ENCODE results near the gene FUS.

The FUS gene

GRCh38 chr16:31133046-31133501, 46.9 kb upstream of the FUS start:
- no peaks in the 10 kb centered on the region for H3K27me3 ChIP-seq (ENCODE audit: insufficient read depth, poor library complexity, severe bottlenecking)
- TF ChIP-seq SPI1 (IDR thresholded peaks at IDR 0.05; ENCODE audit: borderline replicate concordance, low read depth), result no peak
- TF ChIP-seq POLR2AphosphoS5 (IDR thresholded peaks at IDR 0.05; ENCODE audit: low read depth), result no peak
- TF ChIP-seq CTCF (IDR thresholded peaks at IDR 0.05; ENCODE audit: insufficient read depth, low read length), result no peak
- no peak for DNase-seq (ENCODE audit: low read depth in 1 of 2, low spot score in 1 of 2)
- H3K27ac ChIP-seq (replicated peaks), result no peak overlapping the region
- H3K4me3 ChIP-seq (replicated peaks; ENCODE audit: insufficient read depth, low read length), result no peak overlapping the region

- peak overlapping the region; percentile 34 for H3K27ac ChIP-seq (replicated peaks)
- no peak for TF ChIP-seq CTCF (IDR thresholded peaks at IDR 0.05; ENCODE audit: insufficient read depth, low read length)
- no peak for TF ChIP-seq POLR2AphosphoS5 (IDR thresholded peaks at IDR 0.05; ENCODE audit: low read depth)
- TF ChIP-seq SPI1 (IDR thresholded peaks at IDR 0.05; ENCODE audit: borderline replicate concordance, low read depth), result no peak
- no peak for TF ChIP-seq REST (IDR thresholded peaks at IDR 0.05; ENCODE audit: insufficient replicate concordance, low read depth)
- no peak for TF ChIP-seq GABPA (IDR thresholded peaks at IDR 0.05; ENCODE audit: low read depth)
- no peak overlapping the region for H3K4me3 ChIP-seq (replicated peaks; ENCODE audit: insufficient read depth, low read length)
- no peaks in the 10 kb centered on the region for H3K27me3 ChIP-seq (ENCODE audit: insufficient read depth, poor library complexity, severe bottlenecking)
- peak; percentile 32 to 61 for DNase-seq (ENCODE audit: low read depth in 1 of 2, low spot score in 1 of 2)
Observed at GRCh38 chr16:31134091-31134571, 45.8 kb upstream of the FUS start.

- Histone ChIP-seq H3K27me3 (ENCODE audit: insufficient read depth, poor library complexity, severe bottlenecking) (no peaks in the 10 kb centered on the region), H3K27ac (replicated peaks) (peak overlapping the region; percentile 34), H3K4me3 (replicated peaks; ENCODE audit: insufficient read depth, low read length) (no peak overlapping the region)
- peak; percentile 43 to 84 for DNase-seq (ENCODE audit: low read depth in 1 of 2, low spot score in 1 of 2)
- TF ChIP-seq REST (IDR thresholded peaks at IDR 0.05; ENCODE audit: insufficient replicate concordance, low read depth) (no peak), POLR2AphosphoS5 (IDR thresholded peaks at IDR 0.05; ENCODE audit: low read depth) (peak; percentile 75)
Observed at GRCh38 chr16:31134625-31135534, 45.1 kb upstream of the FUS start.

- H3K27me3 ChIP-seq (ENCODE audit: insufficient read depth, poor library complexity, severe bottlenecking), result no peaks in the 10 kb centered on the region
- peak within 1 kb of the TSS; percentile 34 for H3K27ac ChIP-seq (replicated peaks)
- no peak within 1 kb of the TSS for H3K4me3 ChIP-seq (replicated peaks; ENCODE audit: insufficient read depth, low read length)
- no peak for TF ChIP-seq SPI1 (IDR thresholded peaks at IDR 0.05; ENCODE audit: borderline replicate concordance, low read depth)
- TF ChIP-seq REST (IDR thresholded peaks at IDR 0.05; ENCODE audit: insufficient replicate concordance, low read depth), result no peak
- TF ChIP-seq POLR2AphosphoS5 (IDR thresholded peaks at IDR 0.05; ENCODE audit: low read depth), result no peak
- TF ChIP-seq CTCF (IDR thresholded peaks at IDR 0.05; ENCODE audit: insufficient read depth, low read length), result no peak
- TF ChIP-seq GABPA (IDR thresholded peaks at IDR 0.05; ENCODE audit: low read depth), result no peak
- no peak for DNase-seq (ENCODE audit: low read depth in 1 of 2, low spot score in 1 of 2)
Observed at GRCh38 chr16:31135535-31136286, 44.2 kb upstream of the FUS start, which contains the start of gene PRSS8. PRSS8 (minus strand) TSS chr16:31135727; CDS start chr16:31135498, 229 bp downstream.
